G401.6 (cell line): ENCODE results near the gene TMEM208.

Experiments used
- FAIRE-seq: peaks from 2 replicates; lab custom pipeline; 2012; peaks lifted over from hg19 to GRCh38; lab: Jason Lieb, UNC

The TMEM208 gene

GRCh38 chr16:67209565-67209964 is 17.4 kb upstream of the TMEM208 start:
- no peak for FAIRE-seq

- no peak for FAIRE-seq
Measured at GRCh38 chr16:67210069-67210937, 16.6 kb upstream of the TMEM208 start.

GRCh38 chr16:67211674-67212073 is 15.3 kb upstream of the TMEM208 start:
- no peak for FAIRE-seq

GRCh38 chr16:67212766-67213165 is 14.2 kb upstream of the TMEM208 start:
- FAIRE-seq: no peak

- no peak for FAIRE-seq
Measured at GRCh38 chr16:67213197-67214019, 13.5 kb upstream of the TMEM208 start.

- FAIRE-seq: no peak
Measured at GRCh38 chr16:67215706-67216105, 11.2 kb upstream of the TMEM208 start.

- no peak for FAIRE-seq
Measured at GRCh38 chr16:67216612-67217490, 10.1 kb upstream of the TMEM208 start.

GRCh38 chr16:67223992-67224391 is 2.9 kb upstream of the TMEM208 start:
- no peak for FAIRE-seq

- no peak for FAIRE-seq
Measured at GRCh38 chr16:67226295-67226803, 581 bp upstream of the TMEM208 start.

- FAIRE-seq: no peak
Measured at GRCh38 chr16:67227567-67227921, 614 bp downstream of the TMEM208 start.

GRCh38 chr16:67228034-67228785 is 1.3 kb downstream of the TMEM208 start:
- no peak for FAIRE-seq

GRCh38 chr16:67228905-67229304 is 2.0 kb downstream of the TMEM208 start:
- no peak for FAIRE-seq

- no peak for FAIRE-seq
Measured at GRCh38 chr16:67229906-67230808, 3.2 kb downstream of the TMEM208 start.

GRCh38 chr16:67230809-67231660 is 4.1 kb downstream of the TMEM208 start:
- no peak for FAIRE-seq

GRCh38 chr16:67233596-67233995 is 6.7 kb downstream of the TMEM208 start:
- no peak for FAIRE-seq

- FAIRE-seq: no peak
Measured at GRCh38 chr16:67234180-67234597, 7.3 kb downstream of the TMEM208 start.

GRCh38 chr16:67235816-67236562 is 9.1 kb downstream of the TMEM208 start:
- FAIRE-seq: no peak

GRCh38 chr16:67236563-67237395 is 9.8 kb downstream of the TMEM208 start:
- no peak for FAIRE-seq
